RWPE1 (cell line): ENCODE measurements around the gene GLT6D1.
"Not testable (repeated sequence)": the region's sequence is repeated elsewhere in the genome, so short reads cannot be mapped to it uniquely, and the experiment has no call there.

Experiments
- CTCF ChIA-PET: fragments of 350-600 bp; sonication (Branson Sonifier 250); formaldehyde crosslinking; extraction: SDS; loops from one replicate; lab custom pipeline; 2021; lab: Yijun Ruan, JAX
- POLR2A ChIA-PET: fragments of 400-600 bp; formaldehyde crosslinking; extraction: SDS; loops from one replicate; lab custom pipeline; 2020; ENCODE audit warnings: antibody characterized with exemption; ENCODE audit not compliant: low non-redundant PET; lab: Yijun Ruan, JAX
- DNase-seq: peaks from one replicate; pipeline ENCODE4 v3.0.0; 2012; ENCODE audit warnings: low spot score
- H3K27ac ChIP-seq: fragments of 450-650 bp; 2 replicates; pipeline ENCODE4 v1.5.1; 2017
- CTCF ChIP-seq: fragments of 450-650 bp; conservative IDR thresholded peaks from 2 replicates; pipeline ENCODE4 v1.5.1; 2017; ENCODE audit warnings: low read depth, mild to moderate bottlenecking

GLT6D1 gene

DNA sequence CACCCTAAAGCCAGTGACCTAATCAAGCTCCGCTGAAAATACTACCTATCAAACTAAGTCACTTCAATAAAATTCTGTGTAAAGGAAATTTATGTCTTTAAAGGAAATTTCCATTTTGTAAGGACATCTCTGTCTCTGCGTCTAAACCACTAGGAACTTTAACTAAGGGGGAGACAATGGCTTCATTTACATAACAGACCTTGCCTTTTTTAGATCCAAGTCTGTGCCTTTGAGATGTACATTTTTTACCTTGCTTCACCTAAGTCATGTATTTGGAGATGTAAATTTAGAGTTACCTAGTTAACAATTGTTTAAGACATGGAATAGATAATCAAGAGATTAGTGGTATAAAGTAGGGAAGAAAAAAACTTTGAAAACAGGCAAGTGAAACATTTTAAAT lies 10.2 kb upstream of the GLT6D1 start:
- no peak overlapping the region for H3K27ac ChIP-seq
- POLR2A ChIA-PET, result no interaction called here
- no peak for DNase-seq
- CTCF ChIA-PET, result no interaction called here
- no peak for TF ChIP-seq CTCF

DNA sequence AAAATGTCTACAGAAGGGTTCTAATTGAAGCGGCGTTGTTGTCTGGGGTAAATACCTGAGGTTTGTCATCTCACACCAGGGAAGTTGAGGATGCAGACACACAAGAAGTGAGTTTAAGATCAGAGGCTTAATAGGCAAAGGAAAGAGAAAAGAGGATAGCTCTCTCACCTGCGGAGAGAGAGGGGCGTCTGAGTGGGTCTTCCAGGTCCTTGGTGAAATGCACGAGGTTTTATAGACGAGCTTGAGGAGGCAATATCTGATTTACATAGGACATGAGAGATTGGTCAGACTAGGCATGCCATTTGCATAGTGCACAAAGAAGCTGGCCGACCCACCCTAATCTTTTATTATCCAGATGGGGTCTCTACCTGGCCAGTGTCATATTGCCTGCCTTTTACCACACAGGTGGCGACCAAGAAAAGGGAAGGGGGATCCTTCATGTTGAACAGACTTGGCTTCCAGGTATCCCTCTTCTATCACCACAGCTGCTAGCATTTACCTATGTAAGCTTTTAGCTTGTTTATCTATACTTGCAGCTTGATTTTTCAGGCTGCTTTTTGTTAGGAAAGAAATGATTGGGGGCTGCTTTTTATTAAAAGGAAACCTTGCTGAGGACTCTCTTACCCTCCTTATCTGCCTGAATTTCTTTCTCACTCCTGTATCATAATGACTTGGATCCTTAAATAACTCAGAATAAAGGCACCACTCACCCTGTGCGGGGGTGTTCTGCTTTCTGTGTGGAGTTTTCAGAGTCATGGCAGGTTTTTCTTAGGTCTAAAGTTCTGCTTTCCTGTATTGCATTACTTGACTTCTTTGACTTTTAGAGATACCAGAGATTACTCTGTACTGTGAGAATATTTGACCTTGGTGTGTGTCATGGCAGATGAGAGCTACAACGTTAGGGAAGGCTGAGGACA lies 9.4 kb upstream of the GLT6D1 start:
- CTCF ChIA-PET, result no interaction called here
- POLR2A ChIA-PET, result no interaction called here
- H3K27ac ChIP-seq, result no peak overlapping the region
- DNase-seq, result no peak
- TF ChIP-seq CTCF, result no peak

- CTCF ChIA-PET, result no interaction called here
- H3K27ac ChIP-seq, result no peak overlapping the region
- TF ChIP-seq CTCF, result no peak
- POLR2A ChIA-PET, result no interaction called here
- no peak for DNase-seq
Measured at GRCh38 chr9:135647884-135648283, 8.5 kb upstream of the GLT6D1 start.

DNA sequence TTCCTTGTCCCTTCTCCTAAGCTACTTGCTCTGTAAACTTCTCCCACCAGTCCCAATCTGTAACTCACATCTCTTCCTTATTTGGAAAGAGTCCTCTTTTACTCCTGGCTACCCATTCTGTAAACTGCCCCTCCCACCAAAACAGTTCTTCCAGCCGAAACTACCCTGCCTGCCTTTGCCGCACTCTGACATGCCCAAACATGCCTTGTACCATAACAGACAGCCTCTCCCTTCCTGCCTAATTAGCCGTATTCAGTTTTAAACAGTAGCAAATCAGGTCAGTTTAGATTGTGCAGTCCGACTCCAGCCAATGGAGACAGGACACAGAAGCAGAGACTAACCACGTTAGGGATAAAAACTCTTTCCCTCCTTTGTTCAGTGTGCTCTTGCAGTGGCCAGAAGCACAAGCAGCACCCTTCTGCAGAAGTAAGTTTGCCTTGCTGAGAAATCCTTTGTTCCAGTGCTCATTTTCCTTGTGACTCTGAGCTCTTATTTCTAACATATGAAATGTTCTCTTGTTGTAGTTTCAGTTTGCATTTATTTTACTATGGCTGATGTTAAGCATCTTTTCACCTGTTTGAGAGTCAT lies 5.4 kb upstream of the GLT6D1 start:
- H3K27ac ChIP-seq, result no peak overlapping the region
- no peak for TF ChIP-seq CTCF
- CTCF ChIA-PET, result interaction anchor here (0.6 kb wide), 1 partner anchor 12 kb away, joined by 3 read pairs; no protein-coding TSS in a partner anchor
- no peak for DNase-seq
- POLR2A ChIA-PET, result no interaction called here

DNA sequence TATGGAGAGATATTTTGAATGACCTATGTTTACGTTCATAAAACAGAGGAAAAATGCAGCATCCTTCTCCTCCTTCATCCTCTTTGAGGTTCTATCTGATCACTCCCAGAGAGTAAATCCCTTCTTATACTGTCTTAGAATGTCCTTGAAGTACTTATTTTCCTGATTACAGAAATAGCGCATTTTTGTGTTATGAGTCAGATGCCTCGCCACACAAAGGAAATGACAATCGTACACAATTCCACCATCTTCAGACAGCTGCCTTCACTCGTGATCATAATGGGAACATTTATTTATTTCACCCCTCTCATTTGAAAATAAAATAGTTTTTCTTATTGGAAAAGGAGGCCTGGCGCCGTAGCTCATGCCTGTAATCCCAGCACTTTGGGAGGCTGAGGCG lies 2.4 kb upstream of the GLT6D1 start:
- ChIA-PET POLR2A (interaction anchor here (0.7 kb wide), 1 partner anchor 97 kb away, joined by 4 read pairs; no protein-coding TSS in a partner anchor), CTCF (no interaction called here)
- no peak for DNase-seq
- no peak for TF ChIP-seq CTCF
- no peak overlapping the region for H3K27ac ChIP-seq

- no peak for TF ChIP-seq CTCF
- H3K27ac ChIP-seq, result no peak overlapping the region
- no peak for DNase-seq
- CTCF ChIA-PET, result no interaction called here
- POLR2A ChIA-PET, result no interaction called here
Measured at GRCh38 chr9:135641047-135641446, 1.7 kb upstream of the GLT6D1 start.

DNA sequence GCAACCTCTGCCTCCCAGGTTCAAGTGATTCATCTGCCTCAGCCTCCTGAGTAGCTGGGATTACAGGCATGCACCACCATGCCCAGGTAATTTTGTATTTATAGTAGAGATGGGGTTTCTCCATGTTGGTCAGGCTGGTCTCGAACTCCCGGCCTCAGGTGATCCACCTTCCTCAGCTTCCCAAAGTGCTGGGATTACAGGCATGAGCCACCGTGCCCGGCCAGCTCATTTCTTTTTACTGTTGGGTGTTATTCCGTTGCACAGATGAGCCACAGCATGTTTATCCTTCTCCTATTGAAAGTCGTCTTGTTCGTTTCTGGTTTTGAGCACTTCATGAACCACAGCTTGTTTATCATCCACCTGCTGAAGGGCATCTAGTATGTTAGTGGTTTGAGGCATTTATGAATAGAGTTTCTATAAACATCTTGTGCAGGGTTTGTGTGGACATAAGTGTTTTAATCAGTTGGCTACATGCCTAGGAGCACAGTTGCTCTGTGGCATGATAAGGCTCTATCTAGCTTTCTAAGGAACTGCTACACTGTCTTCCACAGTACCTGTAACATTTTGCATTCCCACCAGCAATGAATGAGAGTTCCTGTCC lies 2.3 kb downstream of the GLT6D1 start:
- H3K27ac ChIP-seq, DNase-seq, POLR2A ChIA-PET: not testable (repeated sequence)
- CTCF ChIA-PET, result interaction anchor here (0.6 to 1.1 kb wide), 4 partner anchors 10 to 33 kb away, joined by 3 read pairs; no protein-coding TSS in a partner anchor
